ENCODE results near the gene ERCC5. TPM values are rescaled to one million over a fixed set of nuclear protein-coding genes. Genes with fewer than 3 reads are reported as not detected.

Gene ERCC5
- total RNA-seq (10 to 100 TPM; 28.6 to 34.4 (median 30.6) TPM), polyA plus RNA-seq (28.4 TPM)
- long read RNA-seq, donor 1, full-length matches to known transcripts, result 29 of 35 reads
- long read RNA-seq, donor 1, partial matches to known transcripts, result 0 of 35 reads
- long read RNA-seq, donor 1, other reads (novel, unspliced or antisense), result 6 of 35 reads
- long read RNA-seq, donor 2, full-length matches to known transcripts, result 16 of 16 reads
- long read RNA-seq, donor 2, partial matches to known transcripts, result 0 of 16 reads
- long read RNA-seq, donor 2, other reads (novel, unspliced or antisense), result 0 of 16 reads
- long read RNA-seq, donor 3, full-length matches to known transcripts, result 80 of 97 reads
- long read RNA-seq, donor 3, partial matches to known transcripts, result 5 of 97 reads
- long read RNA-seq, donor 3, other reads (novel, unspliced or antisense), result 12 of 97 reads
- long read RNA-seq, donor 4, full-length matches to known transcripts, result 9 of 10 reads
- long read RNA-seq, donor 4, partial matches to known transcripts, result 0 of 10 reads
- long read RNA-seq, donor 4, other reads (novel, unspliced or antisense), result 1 of 10 reads

DNA sequence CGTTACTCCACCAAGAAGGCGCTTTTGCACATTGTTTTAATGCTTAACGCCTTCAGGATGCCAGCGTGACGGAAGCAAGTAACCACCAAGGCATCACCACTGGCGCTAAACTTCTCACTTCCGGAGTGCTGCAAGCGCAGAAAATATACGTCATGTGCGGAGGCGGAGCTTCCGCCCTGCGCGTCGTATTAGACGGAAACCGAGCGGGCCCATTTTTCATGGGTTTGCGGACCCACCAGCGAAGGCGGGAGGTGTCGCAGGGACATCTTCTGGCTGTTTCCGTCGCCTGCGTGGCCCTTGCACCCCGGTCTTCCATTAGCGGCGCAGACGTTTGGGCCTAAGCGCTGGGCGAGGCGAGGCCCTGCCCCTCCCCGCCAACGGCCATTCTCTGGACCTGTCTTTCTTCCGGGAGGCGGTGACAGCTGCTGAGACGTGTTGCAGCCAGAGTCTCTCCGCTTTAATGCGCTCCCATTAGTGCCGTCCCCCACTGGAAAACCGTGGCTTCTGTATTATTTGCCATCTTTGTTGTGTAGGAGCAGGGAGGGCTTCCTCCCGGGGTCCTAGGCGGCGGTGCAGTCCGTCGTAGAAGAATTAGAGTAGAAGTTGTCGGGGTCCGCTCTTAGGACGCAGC, at the start of gene ERCC5:
TSS of gene ERCC5 (plus strand) at position 403 of the 631 bp plus-strand sequence. CDS start 235 bp downstream, outside the sequence.
- Histone ChIP-seq H3K4me1 (ENCODE audit: control insufficient read depth, insufficient read depth, low read length) (peaks cover 2% of the 10 kb centered on the region), H3K4me3 (ENCODE audit: low read length) (peak within 1 kb of the TSS; percentile 96), H3K9me3 (ENCODE audit: control insufficient read depth, low read length) (no peaks in the 10 kb centered on the region), H3K27ac (ENCODE audit: low read length) (peak within 1 kb of the TSS; percentile 100), H3K27me3 (ENCODE audit: control insufficient read depth, insufficient read depth) (no peaks in the 10 kb centered on the region)
- whole genome bisulfite sequencing, result under 1% methylated on average over 49 of the region's 49 CpGs
- ATAC-seq, result peak; percentile 95 to 96
- peak; percentile 96 to 97 (median 97) for DNase-seq
- intact Hi-C loops (cut with DNase I), result loop anchor here (5.0 to 10.0 kb wide), 3 partner anchors 71 to 263 kb away; partner anchors contain the start of genes TPP2 (in 2 of the 4) and TEX30 (in 1 of the 4)

DNA sequence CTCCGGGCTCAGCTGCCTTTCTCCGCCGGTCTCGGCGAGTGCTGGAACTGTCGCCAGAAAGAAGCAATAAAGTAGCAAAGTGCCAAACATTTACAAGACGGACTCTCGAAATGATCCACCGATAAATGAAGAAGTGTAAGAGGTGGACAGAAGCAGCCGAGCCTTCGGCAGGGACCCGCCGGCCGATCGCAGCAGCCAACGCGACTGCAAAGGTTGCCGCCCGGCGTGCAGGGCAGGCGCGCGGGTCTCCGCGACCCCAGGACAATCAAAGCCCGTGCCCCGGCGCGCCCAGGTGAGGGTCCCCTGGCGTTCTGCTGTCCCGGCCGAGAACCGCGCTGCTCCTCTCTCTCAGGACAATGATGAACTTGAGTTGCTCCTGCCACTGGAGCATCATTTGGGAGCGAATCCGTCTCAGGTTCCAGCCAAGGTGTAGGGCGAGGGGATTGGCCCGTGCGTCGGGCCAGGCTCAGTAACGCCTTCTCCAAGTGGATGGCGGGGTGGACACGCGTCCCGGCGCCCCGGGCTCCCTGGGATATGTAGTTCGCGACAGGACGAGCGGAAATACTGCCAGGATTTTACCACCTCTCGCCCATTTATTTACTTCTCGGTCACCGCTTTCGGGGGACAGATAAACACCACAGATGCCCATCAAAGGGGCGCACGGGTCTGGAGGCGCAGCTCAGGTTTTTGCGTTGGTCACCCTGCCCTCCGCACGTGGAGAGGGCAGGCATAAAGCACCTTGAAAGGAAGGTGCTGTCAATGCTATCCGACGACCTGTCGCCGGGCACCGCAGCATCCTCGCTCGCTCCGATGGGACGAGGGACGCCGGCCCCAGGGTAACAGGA, 47.0 kb upstream of the ERCC5 start, which contains the start of the genes BIVM and POGLUT2:
TSS of gene BIVM (plus strand) at position 539 of the 845 bp plus-strand sequence. CDS start 8,149 bp downstream, outside the sequence.
TSS of gene POGLUT2 (minus strand) at position 396 of the 845 bp plus-strand sequence. CDS start at position 90, 306 bp downstream.
- Histone ChIP-seq H3K27ac (ENCODE audit: low read length) (peak within 1 kb of the TSS; percentile 91), H3K27me3 (ENCODE audit: control insufficient read depth, insufficient read depth) (no peaks in the 10 kb centered on the region), H3K4me3 (ENCODE audit: low read length) (peak within 1 kb of the TSS; percentile 54), H3K4me1 (ENCODE audit: control insufficient read depth, insufficient read depth, low read length) (peaks cover 2% of the 10 kb centered on the region), H3K9me3 (ENCODE audit: control insufficient read depth, low read length) (no peaks in the 10 kb centered on the region)
- intact Hi-C loops (cut with DNase I), result no loop called here
- DNase-seq, result peak; percentile 92 to 96 (median 95)
- WGBS, result under 1% methylated on average over 72 of the region's 72 CpGs
- ATAC-seq, result peak; percentile 97

DNA sequence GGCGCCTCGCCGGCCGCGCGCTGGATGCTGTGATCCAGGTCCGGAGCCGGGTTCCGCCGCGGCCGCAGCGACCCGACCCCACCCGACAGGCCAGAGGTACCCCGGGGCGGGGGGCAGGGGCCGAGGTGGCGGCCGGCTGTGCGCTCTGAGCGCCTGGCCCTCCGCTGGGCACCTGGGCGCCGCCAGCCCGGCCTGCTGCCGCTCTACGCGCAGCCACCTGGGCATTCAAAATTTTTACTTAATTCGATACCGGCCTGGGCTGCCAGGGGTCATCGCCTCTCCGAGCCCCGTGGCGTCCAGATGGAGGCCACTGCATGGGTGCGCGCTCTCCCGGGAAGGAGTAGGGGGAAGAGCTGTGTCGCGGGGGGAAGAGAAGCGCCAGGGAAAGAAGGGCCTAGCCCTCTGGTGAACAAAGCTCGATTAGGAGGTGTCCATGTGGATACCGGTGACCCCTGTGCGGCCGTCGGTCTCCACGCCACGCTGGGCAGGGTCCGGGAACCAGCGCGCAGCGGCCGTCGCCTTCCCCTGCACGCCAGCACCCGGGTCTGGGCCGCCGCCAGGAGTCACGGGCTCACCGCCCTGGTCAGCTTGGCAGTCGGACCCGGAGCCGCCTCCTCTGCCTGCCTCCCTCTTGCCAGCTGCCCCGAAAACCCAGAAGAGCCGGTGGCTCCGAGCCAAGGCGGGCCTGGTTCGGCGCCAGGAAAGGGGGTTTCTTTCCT, 46.2 kb upstream of the ERCC5 start:
- WGBS, result under 1% methylated on average over 69 of the region's 69 CpGs
- Histone ChIP-seq H3K4me3 (ENCODE audit: low read length) (peak overlapping the region; percentile 54), H3K27ac (ENCODE audit: low read length) (peak overlapping the region; percentile 91), H3K9me3 (ENCODE audit: control insufficient read depth, low read length) (no peaks in the 10 kb centered on the region), H3K27me3 (ENCODE audit: control insufficient read depth, insufficient read depth) (no peaks in the 10 kb centered on the region), H3K4me1 (ENCODE audit: control insufficient read depth, insufficient read depth, low read length) (peaks cover 2% of the 10 kb centered on the region)
- intact Hi-C loops (cut with DNase I), result no loop called here
- peak; percentile 58 to 83 (median 80) for DNase-seq
- ATAC-seq, result peak; percentile 52 to 54

- 2% methylated on average over 81 of the region's 81 CpGs for WGBS
- Histone ChIP-seq H3K27me3 (ENCODE audit: control insufficient read depth, insufficient read depth) (no peaks in the 10 kb centered on the region), H3K4me3 (ENCODE audit: low read length) (peak overlapping the region; percentile 54), H3K9me3 (ENCODE audit: control insufficient read depth, low read length) (no peaks in the 10 kb centered on the region), H3K27ac (ENCODE audit: low read length) (peak overlapping the region; percentile 91), H3K4me1 (ENCODE audit: control insufficient read depth, insufficient read depth, low read length) (peaks cover 2% of the 10 kb centered on the region)
- ATAC-seq (peak; percentile 89 to 90), DNase-seq (peak; percentile 85 to 95 (median 94))
- intact Hi-C loops (cut with DNase I), result no loop called here
Measured at GRCh38 chr13:102800145-102801041, 45.4 kb upstream of the ERCC5 start.

DNA sequence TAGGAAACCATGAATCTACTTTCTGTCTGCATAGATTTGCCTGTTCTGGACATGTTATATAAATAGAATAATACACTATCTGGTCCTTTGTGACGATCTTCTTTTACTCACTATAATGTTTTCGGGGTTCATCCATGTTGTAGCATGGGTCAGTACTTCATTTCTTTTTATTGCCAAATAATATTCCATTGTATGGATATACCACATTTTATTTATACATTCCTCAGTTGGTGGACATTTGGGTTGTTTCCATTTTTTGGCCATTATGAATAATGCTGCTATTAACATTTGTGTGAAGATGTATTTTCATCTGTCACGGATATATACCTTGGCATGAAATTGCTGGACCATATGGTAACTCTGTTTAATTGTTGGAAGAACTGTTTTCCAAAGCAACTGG, 40.2 kb upstream of the ERCC5 start:
- Histone ChIP-seq H3K4me3 (ENCODE audit: low read length) (no peak overlapping the region), H3K27ac (ENCODE audit: low read length) (no peak overlapping the region), H3K4me1 (ENCODE audit: control insufficient read depth, insufficient read depth, low read length) (peaks cover 2% of the 10 kb centered on the region), H3K27me3 (ENCODE audit: control insufficient read depth, insufficient read depth) (no peaks in the 10 kb centered on the region), H3K9me3 (ENCODE audit: control insufficient read depth, low read length) (no peaks in the 10 kb centered on the region)
- intact Hi-C loops (cut with DNase I), result no loop called here
- DNase-seq, result no peak
- 96% methylated on average over 3 of the region's 3 CpGs for WGBS
- no peak for ATAC-seq

- H3K27ac ChIP-seq (ENCODE audit: low read length), result no peak overlapping the region
- peaks cover 4% of the 10 kb centered on the region for H3K4me1 ChIP-seq (ENCODE audit: control insufficient read depth, insufficient read depth, low read length)
- 93% methylated on average over 3 of the region's 3 CpGs for WGBS
- no peaks in the 10 kb centered on the region for H3K9me3 ChIP-seq (ENCODE audit: control insufficient read depth, low read length)
- ATAC-seq, result no peak
- DNase-seq, result no peak
- H3K27me3 ChIP-seq (ENCODE audit: control insufficient read depth, insufficient read depth), result no peaks in the 10 kb centered on the region
- intact Hi-C loops (cut with DNase I), result no loop called here
- H3K4me3 ChIP-seq (ENCODE audit: low read length), result no peak overlapping the region
Measured at GRCh38 chr13:102807699-102808098, 38.1 kb upstream of the ERCC5 start.

- DNase-seq, result no peak
- intact Hi-C loops (cut with DNase I), result no loop called here
Measured at GRCh38 chr13:102812611-102813287, 33.1 kb upstream of the ERCC5 start.

GRCh38 chr13:102814025-102814607, 31.7 kb upstream of the ERCC5 start:
- Histone ChIP-seq H3K9me3 (ENCODE audit: control insufficient read depth, low read length) (no peaks in the 10 kb centered on the region), H3K4me3 (ENCODE audit: low read length) (no peak overlapping the region), H3K27me3 (ENCODE audit: control insufficient read depth, insufficient read depth) (no peaks in the 10 kb centered on the region), H3K27ac (ENCODE audit: low read length) (no peak overlapping the region), H3K4me1 (ENCODE audit: control insufficient read depth, insufficient read depth, low read length) (peaks cover 6% of the 10 kb centered on the region)
- 86% methylated on average over 7 of the region's 7 CpGs for WGBS
- ATAC-seq (no peak), DNase-seq (no peak)
- intact Hi-C loops (cut with DNase I), result no loop called here

More at GRCh38 chr13:102812611-102813287, 33.1 kb upstream of the ERCC5 start:
- Histone ChIP-seq H3K9me3 (ENCODE audit: control insufficient read depth, low read length) (no peaks in the 10 kb centered on the region), H3K4me3 (ENCODE audit: low read length) (no peak overlapping the region), H3K27me3 (ENCODE audit: control insufficient read depth, insufficient read depth) (no peaks in the 10 kb centered on the region), H3K27ac (ENCODE audit: low read length) (no peak overlapping the region), H3K4me1 (ENCODE audit: control insufficient read depth, insufficient read depth, low read length) (peaks cover 6% of the 10 kb centered on the region)
- ATAC-seq, result no peak

GRCh38 chr13:102814793-102815192, 31.0 kb upstream of the ERCC5 start:
- intact Hi-C loops (cut with DNase I), result no loop called here
- no peak for ATAC-seq
- Histone ChIP-seq H3K27me3 (ENCODE audit: control insufficient read depth, insufficient read depth) (no peaks in the 10 kb centered on the region), H3K4me1 (ENCODE audit: control insufficient read depth, insufficient read depth, low read length) (peaks cover 6% of the 10 kb centered on the region), H3K4me3 (ENCODE audit: low read length) (no peak overlapping the region), H3K9me3 (ENCODE audit: control insufficient read depth, low read length) (no peaks in the 10 kb centered on the region), H3K27ac (ENCODE audit: low read length) (no peak overlapping the region)
- WGBS, result 82% methylated on average over 6 of the region's 6 CpGs
- DNase-seq, result no peak

All from right cardiac atrium (tissue), 5 donors.